Testis (tissue), 3 donors: ENCODE measurements around the gene HOXB8. TPM values are rescaled to one million over a fixed set of nuclear protein-coding genes. Genes with fewer than 3 reads are reported as not detected.

Experiments used
- DNase-seq: peaks from one replicate; pipeline ENCODE4 v3.0.0-alpha.2; 2019
- H3K27ac ChIP-seq, 2 donors: fragments of 200-600 bp; sonication (generic); one replicate each; pipeline ENCODE4 v1.5.1; 2019
- H3K27me3 ChIP-seq: fragments of 200-600 bp; sonication (generic); one replicate; pipeline ENCODE4 v1.5.1; 2019
- H3K36me3 ChIP-seq: fragments of 200-600 bp; sonication (generic); one replicate; pipeline ENCODE4 v1.5.1; 2017; ENCODE audit warnings: low read depth; ENCODE audit errors: missing control alignments
- H3K4me1 ChIP-seq: fragments of 200-600 bp; sonication (generic); one replicate; pipeline ENCODE4 v1.5.1; 2019
- H3K4me3 ChIP-seq, 2 donors: fragments of 200-600 bp; sonication (generic); one replicate each; pipeline ENCODE4 v1.5.1; 2017 to 2019
- H3K9me3 ChIP-seq: fragments of 200-600 bp; sonication (generic); one replicate; pipeline ENCODE4 v1.5.1; 2017
- CTCF ChIP-seq, 3 experiments: fragments of 450-650 bp in 2 of 3; fragments of 200-600 bp in 1 of 3; sonication (generic) in 1 of 3; IDR thresholded peaks; one replicate each; pipeline ENCODE4 v1.5.1; 2016 to 2019; ENCODE audit warnings: antibody characterized with exemption in 3 of 3, mild to moderate bottlenecking in 2 of 3, moderate library complexity in 1 of 3
- POLR2A ChIP-seq: fragments of 450-650 bp; IDR thresholded peaks from one replicate; pipeline ENCODE4 v1.6.1; 2017; ENCODE audit warnings: antibody characterized with exemption, mild to moderate bottlenecking, moderate library complexity
- WGBS, 2 donors: methylation state at CpG; one replicate each; pipeline ENCODE4 v1.1.5; 2018; 5-methylcytosine and 5-hydroxymethylcytosine counted together
- intact Hi-C: fragments of 100-400 bp; cut with DNase I; formaldehyde crosslinking; loops from one replicate; pipeline ENCODE4 v1.15.1; 2023; ENCODE audit warnings: low total_unique reads
- polyA plus RNA-seq: library from polyadenylated mRNA; stranded (reverse); fragments of 350-450 nt; fragmentation: Illumina TruSeq; extraction: RNeasy Lipid Tissue Mini Kit (QIAGEN cat#74804); gene quantifications from one replicate; pipeline ENCODE4 v1.2.3, GENCODE V29; 2014; ENCODE audit warnings: low read depth, low replicate concordance; ENCODE audit not compliant: insufficient read depth
- total RNA-seq, 2 donors: library from RNA; depleted of rRNA; stranded (reverse); fragments of >200 nt; gene quantifications; one replicate each; pipeline ENCODE4 v1.2.3, GENCODE V29; 2016

HOXB8 gene
- total and polyA plus RNA-seq, 3 donors from 2014 or later, result 1.2 to 2.7 (median 2.0) TPM

GRCh38 chr17:48601539-48602425 is 13.3 kb downstream of the HOXB8 start:
- intact Hi-C loops, result no loop called here
- Histone ChIP-seq H3K27ac (no peak overlapping the region), H3K36me3 (no peaks in the 10 kb centered on the region), H3K4me1 (peaks cover 4% of the 10 kb centered on the region), H3K4me3 (no peak overlapping the region), H3K9me3 (no peaks in the 10 kb centered on the region), H3K27me3 (peaks cover 7% of the 10 kb centered on the region)
- 6 to 10% methylated on average over 9 to 35 of the region's 35 CpGs for WGBS, 2 donors
- DNase-seq, result no peak
- TF ChIP-seq POLR2A, result no peak
- no peak for TF ChIP-seq CTCF (IDR thresholded peaks at IDR 0.05)

GRCh38 chr17:48601207-48601538 is 13.9 kb downstream of the HOXB8 start:
- no peak overlapping the region for H3K27ac ChIP-seq
- intact Hi-C loops, result no loop called here
- no peak overlapping the region for H3K4me3 ChIP-seq

GRCh38 chr17:48600244-48601098 is 14.6 kb downstream of the HOXB8 start:
- Histone ChIP-seq H3K9me3 (no peaks in the 10 kb centered on the region), H3K36me3 (no peaks in the 10 kb centered on the region), H3K27me3 (peaks cover 7% of the 10 kb centered on the region), H3K4me3 (no peak overlapping the region), H3K4me1 (peaks cover 4% of the 10 kb centered on the region), H3K27ac (no peak overlapping the region)
- 50 to 52% methylated on average over 17 of the region's 17 CpGs for WGBS, 2 donors
- TF ChIP-seq CTCF (IDR thresholded peaks at IDR 0.05), result no peak
- no peak for TF ChIP-seq POLR2A
- intact Hi-C loops, result no loop called here
- DNase-seq, result no peak

More at GRCh38 chr17:48601207-48601538, 13.9 kb downstream of the HOXB8 start:
- DNase-seq, result no peak
- H3K36me3 ChIP-seq, result no peaks in the 10 kb centered on the region
- TF ChIP-seq CTCF (IDR thresholded peaks at IDR 0.05) (no peak), POLR2A (no peak)
- 32 to 50% methylated on average over 4 of the region's 4 CpGs for WGBS, 2 donors
- peaks cover 4% of the 10 kb centered on the region for H3K4me1 ChIP-seq
- H3K27me3 ChIP-seq, result peaks cover 7% of the 10 kb centered on the region
- no peaks in the 10 kb centered on the region for H3K9me3 ChIP-seq

- Histone ChIP-seq H3K27me3 (peaks cover 7% of the 10 kb centered on the region), H3K4me3 (no peak overlapping the region), H3K4me1 (peaks cover 4% of the 10 kb centered on the region), H3K36me3 (no peaks in the 10 kb centered on the region), H3K27ac (no peak overlapping the region), H3K9me3 (no peaks in the 10 kb centered on the region)
- 48 to 51% methylated on average over 5 of the region's 5 CpGs for WGBS, 2 donors
- no peak for DNase-seq
- intact Hi-C loops, result loop anchor here (10.0 kb wide), 1 partner anchor 105 kb away; no protein-coding TSS in a partner anchor
- TF ChIP-seq POLR2A (no peak), CTCF (IDR thresholded peaks at IDR 0.05) (no peak)
Observed at GRCh38 chr17:48599354-48599753, 15.7 kb downstream of the HOXB8 start.
